Endodermal cell (in vitro differentiated cells): ENCODE data around the gene KLK4. TPM values are rescaled to one million over a fixed set of nuclear protein-coding genes. Genes with fewer than 3 reads are reported as not detected.

Source experiments
- DNase-seq: peaks from one replicate; pipeline ENCODE4 v3.0.0-alpha.2; 2017
- H3K27ac ChIP-seq: 2 replicates; pipeline ENCODE4 v1.5.1; 2013; ENCODE audit warnings: mild to moderate bottlenecking, low read depth, low read length, moderate library complexity
- H3K27me3 ChIP-seq: 2 replicates; pipeline ENCODE4 v1.6.1; 2013; ENCODE audit warnings: mild to moderate bottlenecking, low read length, moderate library complexity; ENCODE audit not compliant: insufficient read depth, control insufficient read depth, poor library complexity, severe bottlenecking
- H3K36me3 ChIP-seq: 2 replicates; pipeline ENCODE4 v1.7.0; 2013; ENCODE audit warnings: mild to moderate bottlenecking, low read length, moderate library complexity; ENCODE audit not compliant: control insufficient read depth, insufficient read depth
- H3K4me1 ChIP-seq: one replicate; pipeline ENCODE4 v1.7.0; 2013; ENCODE audit warnings: low read length; ENCODE audit not compliant: control insufficient read depth, insufficient read depth
- H3K4me3 ChIP-seq: 2 replicates; pipeline ENCODE4 v1.5.1; 2013; ENCODE audit warnings: mild to moderate bottlenecking, low read length, moderate library complexity
- H3K9ac ChIP-seq: 2 replicates; pipeline ENCODE4 v1.6.1; 2013; ENCODE audit warnings: mild to moderate bottlenecking, low read length, moderate library complexity; ENCODE audit not compliant: poor library complexity, severe bottlenecking; ENCODE audit errors: extremely low read depth
- H3K9me3 ChIP-seq: 2 replicates; pipeline ENCODE4 v1.6.1; 2013; ENCODE audit warnings: mild to moderate bottlenecking, low read length, moderate library complexity; ENCODE audit not compliant: control insufficient read depth
- H3K27ac Mint-ChIP-seq: 2 replicates; pipeline ENCODE4 v1.8.0; 2020; ENCODE audit warnings: mixed read lengths
- H3K27me3 Mint-ChIP-seq: 2 replicates; pipeline ENCODE4 v1.8.0; 2021; ENCODE audit warnings: mild to moderate bottlenecking, mixed read lengths; ENCODE audit not compliant: insufficient read depth
- H3K36me3 Mint-ChIP-seq: 2 replicates; pipeline ENCODE4 v1.8.0; 2020; ENCODE audit warnings: low read depth, mixed read lengths
- H3K4me1 Mint-ChIP-seq: 2 replicates; pipeline ENCODE4 v1.8.0; 2020; ENCODE audit warnings: mixed read lengths
- H3K4me3 Mint-ChIP-seq: 2 replicates; pipeline ENCODE4 v1.8.0; 2020; ENCODE audit warnings: mild to moderate bottlenecking, moderate library complexity, mixed read lengths
- H3K9me3 Mint-ChIP-seq: 2 replicates; pipeline ENCODE4 v1.8.0; 2020; ENCODE audit warnings: mild to moderate bottlenecking, mixed read lengths
- WGBS, 2 experiments: methylation state at CpG; one replicate each; pipeline versions ENCODE4 v1.1.5 to v1.1.7; 2013; ENCODE audit warnings: missing lambda C conversion rate in 2 of 2, mixed read lengths in 1 of 2; ENCODE audit not compliant: insufficient coverage in 1 of 2, insufficient read length in 1 of 2; 5-methylcytosine and 5-hydroxymethylcytosine counted together
- total RNA-seq, 2 donors: library from RNA; stranded (reverse); fragmentation: NEBNext Ultra II Directional in 1 of 2; extraction: Animal tissue kit (Norgen Biotek cat#: 25700) in 1 of 2; gene quantifications; 2 replicates in 1 of 2; 3 replicates in 1 of 2; pipeline ENCODE4 v1.2.1, GENCODE V29; 2021
- TF ChIP-seq, protein P1 (sequence below): fragments of 200-600 bp; sonication (generic); conservative IDR thresholded peaks from 2 replicates; pipeline ENCODE4 v1.5.0; 2021; ENCODE audit warnings: antibody characterized with exemption, mild to moderate bottlenecking

Gene KLK4
- total RNA-seq, 2 donors from 2014 or later, result not detected

DNA sequence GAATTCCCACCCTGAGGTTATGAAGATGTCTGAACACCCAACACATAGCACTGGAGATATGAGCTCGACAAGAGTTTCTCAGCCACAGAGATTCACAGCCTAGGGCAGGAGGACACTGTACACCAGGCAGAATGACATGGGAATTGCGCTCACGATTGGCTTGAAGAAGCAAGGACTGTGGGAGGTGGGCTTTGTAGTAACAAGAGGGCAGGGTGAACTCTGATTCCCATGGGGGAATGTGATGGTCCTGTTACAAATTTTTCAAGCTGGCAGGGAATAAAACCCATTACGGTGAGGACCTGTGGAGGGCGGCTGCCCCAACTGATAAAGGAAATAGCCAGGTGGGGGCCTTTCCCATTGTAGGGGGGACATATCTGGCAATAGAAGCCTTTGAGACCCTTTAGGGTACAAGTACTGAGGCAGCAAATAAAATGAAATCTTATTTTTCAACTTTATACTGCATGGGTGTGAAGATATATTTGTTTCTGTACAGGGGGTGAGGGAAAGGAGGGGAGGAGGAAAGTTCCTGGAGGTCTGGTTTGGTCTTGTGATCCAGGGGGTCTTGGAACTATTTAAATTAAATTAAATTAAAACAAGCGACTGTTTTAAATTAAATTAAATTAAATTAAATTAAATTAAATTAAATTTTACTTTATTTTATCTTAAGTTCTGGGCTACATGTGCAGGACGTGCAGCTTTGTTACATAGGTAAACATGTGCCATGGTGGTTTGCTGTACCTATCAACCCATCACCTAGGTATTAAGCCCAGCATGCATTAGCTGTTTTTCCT is 49.5 kb downstream of the KLK4 start:
- Mint-ChIP-seq H3K36me3 (no peaks in the 10 kb centered on the region), H3K9me3 (no peaks in the 10 kb centered on the region), H3K27me3 (peaks cover 77% of the 10 kb centered on the region), H3K4me1 (no peaks in the 10 kb centered on the region), H3K4me3 (no peak overlapping the region), H3K27ac (no peak overlapping the region)
- WGBS, 2 experiments, result 74 to 79% methylated on average over 5 to 6 of the region's 7 CpGs
- TF ChIP-seq, protein P1, sequence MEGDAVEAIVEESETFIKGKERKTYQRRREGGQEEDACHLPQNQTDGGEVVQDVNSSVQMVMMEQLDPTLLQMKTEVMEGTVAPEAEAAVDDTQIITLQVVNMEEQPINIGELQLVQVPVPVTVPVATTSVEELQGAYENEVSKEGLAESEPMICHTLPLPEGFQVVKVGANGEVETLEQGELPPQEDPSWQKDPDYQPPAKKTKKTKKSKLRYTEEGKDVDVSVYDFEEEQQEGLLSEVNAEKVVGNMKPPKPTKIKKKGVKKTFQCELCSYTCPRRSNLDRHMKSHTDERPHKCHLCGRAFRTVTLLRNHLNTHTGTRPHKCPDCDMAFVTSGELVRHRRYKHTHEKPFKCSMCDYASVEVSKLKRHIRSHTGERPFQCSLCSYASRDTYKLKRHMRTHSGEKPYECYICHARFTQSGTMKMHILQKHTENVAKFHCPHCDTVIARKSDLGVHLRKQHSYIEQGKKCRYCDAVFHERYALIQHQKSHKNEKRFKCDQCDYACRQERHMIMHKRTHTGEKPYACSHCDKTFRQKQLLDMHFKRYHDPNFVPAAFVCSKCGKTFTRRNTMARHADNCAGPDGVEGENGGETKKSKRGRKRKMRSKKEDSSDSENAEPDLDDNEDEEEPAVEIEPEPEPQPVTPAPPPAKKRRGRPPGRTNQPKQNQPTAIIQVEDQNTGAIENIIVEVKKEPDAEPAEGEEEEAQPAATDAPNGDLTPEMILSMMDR, result no peak
- Histone ChIP-seq H3K27ac (no peak overlapping the region), H3K9ac (no peak overlapping the region), H3K36me3 (no peaks in the 10 kb centered on the region), H3K27me3 (no peaks in the 10 kb centered on the region), H3K4me3 (no peak overlapping the region), H3K4me1 (no peaks in the 10 kb centered on the region), H3K9me3 (peaks cover 6% of the 10 kb centered on the region)
- no peak for DNase-seq

- Histone ChIP-seq H3K9me3 (peaks cover 6% of the 10 kb centered on the region), H3K4me1 (no peaks in the 10 kb centered on the region), H3K36me3 (no peaks in the 10 kb centered on the region), H3K27ac (no peak overlapping the region), H3K9ac (no peak overlapping the region), H3K27me3 (no peaks in the 10 kb centered on the region), H3K4me3 (no peak overlapping the region)
- 66 to 68% methylated on average over 4 to 5 of the region's 5 CpGs for WGBS, 2 experiments
- no peaks in the 10 kb centered on the region for H3K36me3 Mint-ChIP-seq
- no peak for DNase-seq
- peaks cover 77% of the 10 kb centered on the region for H3K27me3 Mint-ChIP-seq
- no peaks in the 10 kb centered on the region for H3K4me1 Mint-ChIP-seq
- H3K9me3 Mint-ChIP-seq, result no peaks in the 10 kb centered on the region
- TF ChIP-seq, protein P1, result no peak
- H3K27ac Mint-ChIP-seq, result no peak overlapping the region
- H3K4me3 Mint-ChIP-seq, result no peak overlapping the region
Measured at GRCh38 chr19:50861010-50861409, 50.2 kb downstream of the KLK4 start.

DNA sequence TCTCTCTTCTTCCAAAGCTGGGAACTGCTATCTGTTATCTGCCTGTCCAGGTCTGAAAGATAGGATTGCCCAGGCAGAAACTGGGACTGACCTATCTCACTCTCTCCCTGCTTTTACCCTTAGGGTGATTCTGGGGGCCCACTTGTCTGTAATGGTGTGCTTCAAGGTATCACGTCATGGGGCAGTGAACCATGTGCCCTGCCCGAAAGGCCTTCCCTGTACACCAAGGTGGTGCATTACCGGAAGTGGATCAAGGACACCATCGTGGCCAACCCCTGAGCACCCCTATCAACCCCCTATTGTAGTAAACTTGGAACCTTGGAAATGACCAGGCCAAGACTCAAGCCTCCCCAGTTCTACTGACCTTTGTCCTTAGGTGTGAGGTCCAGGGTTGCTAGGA is 51.3 kb downstream of the KLK4 start:
- H3K36me3 ChIP-seq, result no peaks in the 10 kb centered on the region
- Mint-ChIP-seq H3K36me3 (no peaks in the 10 kb centered on the region), H3K4me1 (no peaks in the 10 kb centered on the region), H3K4me3 (no peak overlapping the region), H3K27ac (no peak overlapping the region), H3K27me3 (peaks cover 78% of the 10 kb centered on the region), H3K9me3 (no peaks in the 10 kb centered on the region)
- no peak overlapping the region for H3K4me3 ChIP-seq
- no peaks in the 10 kb centered on the region for H3K4me1 ChIP-seq
- DNase-seq, result no peak
- H3K9ac ChIP-seq, result no peak overlapping the region
- peaks cover 6% of the 10 kb centered on the region for H3K9me3 ChIP-seq
- H3K27ac ChIP-seq, result no peak overlapping the region
- H3K27me3 ChIP-seq, result no peaks in the 10 kb centered on the region
- TF ChIP-seq, protein P1, result no peak
- WGBS, 2 experiments, result 80% methylated on average over 4 of the region's 4 CpGs; no CpG with 5 or more reads in 1 of the 2 experiments
